Breast epithelium (tissue), 4 donors: ENCODE data around the gene LPP. TPM values are rescaled to one million over a fixed set of nuclear protein-coding genes. Genes with fewer than 3 reads are reported as not detected.

ENCODE experiments used
- DNase-seq, 2 donors: peaks; one replicate each; pipeline ENCODE4 v3.0.0-alpha.2; 2019; ENCODE audit warnings: low spot score in 2 of 2
- H3K27ac ChIP-seq, 2 donors: fragments of 200-600 bp; sonication (generic) in 1 of 2; one replicate each; pipeline ENCODE4 v1.5.1; 2016 to 2019; ENCODE audit warnings: mild to moderate bottlenecking in 1 of 2
- H3K27me3 ChIP-seq, 2 donors: fragments of 200-600 bp; sonication (generic) in 1 of 2; one replicate each; pipeline versions ENCODE4 v1.5.1 to v1.6.0; 2017 to 2019; ENCODE audit warnings: control low read depth in 1 of 2, mild to moderate bottlenecking in 1 of 2
- H3K36me3 ChIP-seq: fragments of 200-600 bp; one replicate; pipeline ENCODE4 v1.5.1; 2019
- H3K4me1 ChIP-seq, 2 donors: fragments of 200-600 bp; sonication (generic); one replicate each; pipeline ENCODE4 v1.5.1; 2016 to 2019; ENCODE audit warnings: control low read depth in 1 of 2
- H3K4me3 ChIP-seq, 3 donors: fragments of 200-600 bp; sonication (generic); 1 replicate in 2 of 3; 2 replicates in 1 of 3; pipeline ENCODE4 v1.5.1; 2016 to 2019; ENCODE audit warnings: mild to moderate bottlenecking in 3 of 3, moderate library complexity in 2 of 3
- H3K9me3 ChIP-seq, 2 donors: fragments of 200-600 bp; sonication (generic) in 1 of 2; one replicate each; pipeline ENCODE4 v1.5.1; 2016 to 2019; ENCODE audit warnings: control low read depth in 1 of 2
- POLR2A ChIP-seq: fragments of 450-650 bp; IDR thresholded peaks from one replicate; pipeline ENCODE4 v1.6.1; 2016; ENCODE audit warnings: antibody characterized with exemption, mild to moderate bottlenecking, moderate library complexity
- POLR2AphosphoS5 ChIP-seq, 3 donors: sonication (generic); formaldehyde crosslinking; IDR thresholded peaks; one replicate each; pipeline ENCODE4 v1.6.1; 2017; ENCODE audit warnings: antibody characterized with exemption in 3 of 3
- intact Hi-C: fragments of 100-400 bp; cut with DNase I; formaldehyde crosslinking; loops from one replicate; pipeline ENCODE4 v1.15.1; 2023; ENCODE audit warnings: low total_unique reads
- total RNA-seq, 3 donors: library from RNA; depleted of rRNA; stranded (reverse); fragments of >200 nt; gene quantifications; one replicate each; pipeline ENCODE4 v1.1.0, GENCODE V29; 2016
- TF ChIP-seq, protein P1 (sequence below), 3 donors: fragments of 450-650 bp; IDR thresholded peaks; one replicate each; pipeline ENCODE4 v1.5.1; 2016 to 2017; ENCODE audit warnings: antibody characterized with exemption in 3 of 3, mild to moderate bottlenecking in 3 of 3, moderate library complexity in 3 of 3

LPP gene
- total RNA-seq, 3 donors from 2014 or later, result 135 to 183 (median 147) TPM

DNA sequence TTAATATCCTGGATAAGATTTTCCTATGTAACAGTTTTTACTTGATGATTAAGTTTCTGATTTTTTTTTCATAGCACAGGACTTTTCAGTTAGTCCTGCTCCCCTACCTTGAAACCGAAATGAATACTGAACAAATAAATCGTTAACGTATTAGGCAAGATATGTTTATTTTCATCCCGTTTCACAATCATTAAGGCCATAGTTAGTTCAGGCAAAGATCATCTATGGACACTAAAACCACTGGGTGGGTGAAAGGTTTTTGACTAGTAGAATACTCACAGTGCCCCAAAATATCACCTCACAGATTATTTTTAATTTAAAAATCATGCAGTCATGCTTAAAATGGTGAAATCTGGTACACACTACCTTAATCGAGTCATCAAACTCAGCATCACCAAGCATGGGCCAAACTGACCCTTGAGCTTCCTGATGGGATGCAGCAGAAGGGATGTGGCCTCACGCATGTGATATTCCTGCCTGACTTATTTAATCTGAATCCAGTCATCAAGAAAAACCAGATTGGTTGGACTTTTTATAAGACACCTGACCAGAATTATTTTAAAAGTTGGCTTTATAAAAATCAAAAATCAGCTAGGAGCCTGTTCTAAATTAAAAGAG, 365.0 kb downstream of the LPP start:
- TF ChIP-seq POLR2A, result no peak
- TF ChIP-seq POLR2AphosphoS5 (IDR thresholded peaks at IDR 0.05), result no peak
- Histone ChIP-seq H3K27me3 (no peaks in the 10 kb centered on the region), H3K4me3 (no peak overlapping the region), H3K36me3 (no peaks in the 10 kb centered on the region), H3K4me1 (no peaks in the 10 kb centered on the region), H3K27ac (no peak overlapping the region), H3K9me3 (no peaks in the 10 kb centered on the region)
- intact Hi-C loops, result no loop called here
- DNase-seq, result no peak

DNA sequence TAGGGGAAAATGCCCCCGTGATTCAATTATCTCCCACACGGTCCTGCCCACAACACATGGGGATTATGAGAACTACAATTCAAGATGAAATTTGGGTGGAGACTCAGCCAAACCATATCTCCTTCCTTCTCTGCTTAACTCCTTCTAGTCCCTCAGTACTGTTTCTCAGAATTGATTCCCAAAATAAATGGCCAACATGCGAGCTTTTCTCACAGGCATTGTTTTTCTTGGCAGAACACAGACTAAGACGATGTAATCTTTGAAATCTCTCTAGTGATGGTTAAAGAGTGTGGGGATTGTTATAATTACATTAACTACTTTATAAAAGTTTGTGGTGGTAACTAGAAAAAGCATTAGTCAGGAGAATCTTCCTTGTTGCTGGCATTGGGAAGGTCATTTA, 366.5 kb downstream of the LPP start:
- no peak overlapping the region for H3K27ac ChIP-seq

DNA sequence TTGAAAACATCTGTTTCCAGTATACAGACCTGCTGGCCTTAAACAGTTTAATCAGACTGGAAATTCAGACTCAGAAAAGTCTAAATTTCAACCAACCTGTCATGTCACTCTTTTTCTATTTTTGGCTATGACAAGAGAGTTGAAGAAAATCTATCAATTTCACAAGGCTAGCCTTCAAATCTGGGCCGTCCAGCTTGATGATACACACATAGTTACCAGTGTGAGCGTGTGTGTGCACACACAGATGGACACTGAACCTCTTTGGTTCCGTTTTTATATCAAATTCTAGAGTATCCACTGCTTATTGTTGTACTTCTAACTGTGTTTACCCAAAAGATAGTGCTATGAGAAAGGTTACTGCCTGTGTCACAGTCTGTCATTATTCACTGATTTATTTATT, 368.2 kb downstream of the LPP start:
- TF ChIP-seq POLR2A, result no peak
- TF ChIP-seq, protein P1, sequence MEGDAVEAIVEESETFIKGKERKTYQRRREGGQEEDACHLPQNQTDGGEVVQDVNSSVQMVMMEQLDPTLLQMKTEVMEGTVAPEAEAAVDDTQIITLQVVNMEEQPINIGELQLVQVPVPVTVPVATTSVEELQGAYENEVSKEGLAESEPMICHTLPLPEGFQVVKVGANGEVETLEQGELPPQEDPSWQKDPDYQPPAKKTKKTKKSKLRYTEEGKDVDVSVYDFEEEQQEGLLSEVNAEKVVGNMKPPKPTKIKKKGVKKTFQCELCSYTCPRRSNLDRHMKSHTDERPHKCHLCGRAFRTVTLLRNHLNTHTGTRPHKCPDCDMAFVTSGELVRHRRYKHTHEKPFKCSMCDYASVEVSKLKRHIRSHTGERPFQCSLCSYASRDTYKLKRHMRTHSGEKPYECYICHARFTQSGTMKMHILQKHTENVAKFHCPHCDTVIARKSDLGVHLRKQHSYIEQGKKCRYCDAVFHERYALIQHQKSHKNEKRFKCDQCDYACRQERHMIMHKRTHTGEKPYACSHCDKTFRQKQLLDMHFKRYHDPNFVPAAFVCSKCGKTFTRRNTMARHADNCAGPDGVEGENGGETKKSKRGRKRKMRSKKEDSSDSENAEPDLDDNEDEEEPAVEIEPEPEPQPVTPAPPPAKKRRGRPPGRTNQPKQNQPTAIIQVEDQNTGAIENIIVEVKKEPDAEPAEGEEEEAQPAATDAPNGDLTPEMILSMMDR (IDR thresholded peaks at IDR 0.05), result no peak
- no peak for TF ChIP-seq POLR2AphosphoS5 (IDR thresholded peaks at IDR 0.05)

More for the DNA sequence above, 366.5 kb downstream of the LPP start:
- no peak overlapping the region for H3K4me3 ChIP-seq
- no peaks in the 10 kb centered on the region for H3K4me1 ChIP-seq
- H3K27me3 ChIP-seq, result no peaks in the 10 kb centered on the region
- no peak for DNase-seq
- intact Hi-C loops, result no loop called here
- H3K9me3 ChIP-seq, result no peaks in the 10 kb centered on the region
- H3K36me3 ChIP-seq, result no peaks in the 10 kb centered on the region
- TF ChIP-seq POLR2A (no peak), POLR2AphosphoS5 (IDR thresholded peaks at IDR 0.05) (no peak)
- TF ChIP-seq, protein P1 (IDR thresholded peaks at IDR 0.05), result no peak

DNA sequence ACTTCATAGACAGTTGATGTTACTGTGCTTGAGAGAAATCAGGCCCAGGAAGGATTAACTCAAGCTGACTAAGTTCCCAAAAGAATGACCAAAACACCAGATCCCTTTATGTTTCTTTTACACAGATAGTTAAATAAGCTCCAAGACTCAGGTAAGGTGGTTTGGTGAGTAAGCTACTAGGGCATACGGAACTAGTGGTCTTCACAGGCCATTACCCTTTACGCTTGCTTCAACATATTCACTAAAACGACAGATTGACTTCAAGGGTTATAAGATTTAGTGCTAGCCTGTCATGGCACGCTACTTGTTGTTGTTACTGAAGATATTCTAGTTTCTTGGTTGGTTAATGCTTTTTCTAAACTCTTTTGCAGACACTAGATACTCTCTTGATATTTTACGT, 369.3 kb downstream of the LPP start:
- H3K9me3 ChIP-seq, result no peaks in the 10 kb centered on the region
- intact Hi-C loops, result no loop called here
- no peak for TF ChIP-seq POLR2A
- TF ChIP-seq POLR2AphosphoS5 (IDR thresholded peaks at IDR 0.05), result no peak
- TF ChIP-seq, protein P1 (IDR thresholded peaks at IDR 0.05), result no peak
- H3K4me1 ChIP-seq, result no peaks in the 10 kb centered on the region
- H3K27me3 ChIP-seq, result no peaks in the 10 kb centered on the region
- no peak overlapping the region for H3K27ac ChIP-seq
- H3K4me3 ChIP-seq, result no peak overlapping the region
- no peaks in the 10 kb centered on the region for H3K36me3 ChIP-seq
- no peak for DNase-seq

More for the DNA sequence above, 368.2 kb downstream of the LPP start:
- Histone ChIP-seq H3K9me3 (no peaks in the 10 kb centered on the region), H3K27ac (no peak overlapping the region), H3K27me3 (no peaks in the 10 kb centered on the region), H3K4me3 (no peak overlapping the region), H3K36me3 (no peaks in the 10 kb centered on the region), H3K4me1 (no peaks in the 10 kb centered on the region)
- intact Hi-C loops, result no loop called here
- DNase-seq, result no peak

DNA sequence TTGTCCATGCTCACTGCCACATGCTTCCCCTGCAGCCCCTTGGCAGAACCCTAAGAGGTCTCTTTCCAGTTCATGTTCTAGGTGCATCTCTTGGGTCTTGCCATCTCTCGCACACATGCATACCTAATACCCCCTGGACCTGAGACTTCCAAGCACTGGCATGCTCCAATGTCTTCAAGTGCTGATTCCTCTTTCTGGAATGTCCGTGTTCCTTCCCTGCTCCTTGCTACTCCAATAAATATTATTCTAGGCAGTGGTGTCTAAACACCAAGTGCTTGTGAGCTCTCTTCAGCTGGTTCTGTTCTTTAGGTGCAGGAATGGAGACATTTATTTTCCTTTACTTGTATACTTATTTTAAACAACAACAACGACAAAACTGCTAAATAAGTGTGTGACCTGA, 370.1 kb downstream of the LPP start:
- TF ChIP-seq, protein P1 (IDR thresholded peaks at IDR 0.05), result no peak
- TF ChIP-seq POLR2A (no peak), POLR2AphosphoS5 (IDR thresholded peaks at IDR 0.05) (no peak)
- H3K4me1 ChIP-seq, result no peaks in the 10 kb centered on the region

DNA sequence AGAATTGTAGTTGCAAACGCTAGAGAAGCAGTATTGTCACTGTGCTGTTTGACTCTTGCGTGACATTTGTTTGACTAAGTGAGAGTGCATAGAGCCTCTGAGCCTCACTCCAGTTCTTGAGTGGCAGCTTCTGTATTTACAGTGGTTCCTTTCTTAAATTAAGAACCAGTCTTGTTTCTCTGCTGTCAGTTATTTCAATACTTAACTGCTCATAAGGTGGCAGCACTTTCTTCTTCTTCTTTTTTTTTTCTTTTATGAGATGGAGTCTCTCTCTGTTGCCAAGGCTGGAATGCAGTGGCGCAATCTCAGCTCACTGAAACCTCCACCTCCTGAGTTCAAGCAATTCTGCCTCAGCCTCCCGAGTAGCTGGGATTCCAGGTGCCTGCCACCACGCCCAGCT, 372.1 kb downstream of the LPP start:
- intact Hi-C loops, result no loop called here
- Histone ChIP-seq H3K4me1 (no peaks in the 10 kb centered on the region), H3K27me3 (no peaks in the 10 kb centered on the region), H3K4me3 (no peak overlapping the region), H3K27ac (no peak overlapping the region), H3K36me3 (no peaks in the 10 kb centered on the region), H3K9me3 (no peaks in the 10 kb centered on the region)
- TF ChIP-seq POLR2AphosphoS5 (IDR thresholded peaks at IDR 0.05) (no peak), POLR2A (no peak)
- TF ChIP-seq, protein P1 (IDR thresholded peaks at IDR 0.05), result no peak
- no peak for DNase-seq

More for the DNA sequence above, 370.1 kb downstream of the LPP start:
- H3K4me3 ChIP-seq, result no peak overlapping the region
- H3K36me3 ChIP-seq, result no peaks in the 10 kb centered on the region
- DNase-seq, result no peak
- H3K27ac ChIP-seq, result no peak overlapping the region
- intact Hi-C loops, result no loop called here
- no peaks in the 10 kb centered on the region for H3K9me3 ChIP-seq
- no peaks in the 10 kb centered on the region for H3K27me3 ChIP-seq
